MG63 (cell line): Measurements from ENCODE around the gene TUBGCP6. TPM values are rescaled to one million over a fixed set of nuclear protein-coding genes. Genes with fewer than 3 reads are reported as not detected.

Source experiments
- DNase-seq: peaks from one replicate; pipeline ENCODE4 v3.0.0-alpha.2; 2020
- H3K27me3 ChIP-seq: fragments of 250-450 bp; sonication (Bioruptor Pico); 2 replicates; pipeline ENCODE4 v1.5.1; 2020; ENCODE audit warnings: mild to moderate bottlenecking, moderate library complexity
- H3K36me3 ChIP-seq: fragments of 250-450 bp; sonication (Bioruptor Pico); 2 replicates; pipeline ENCODE4 v1.5.1; 2020; ENCODE audit warnings: mild to moderate bottlenecking, moderate library complexity
- H3K4me3 ChIP-seq: fragments of 250-450 bp; sonication (Bioruptor Pico); 2 replicates; pipeline ENCODE4 v1.5.1; 2020; ENCODE audit warnings: mild to moderate bottlenecking, moderate library complexity
- H3K9me3 ChIP-seq: fragments of 250-450 bp; sonication (Bioruptor Pico); 2 replicates; pipeline ENCODE4 v1.5.1; 2020; ENCODE audit warnings: mild to moderate bottlenecking, moderate library complexity
- total RNA-seq: library from RNA; depleted of rRNA; stranded (reverse); fragments of >200 nt; shearing (Covaris generic); gene quantifications from 2 replicates; pipeline ENCODE4 v1.2.3, GENCODE V29; 2014; ENCODE audit warnings: low replicate concordance

Gene TUBGCP6
- total RNA-seq, 1 experiment from 2014 or later = 11.8 TPM

DNA sequence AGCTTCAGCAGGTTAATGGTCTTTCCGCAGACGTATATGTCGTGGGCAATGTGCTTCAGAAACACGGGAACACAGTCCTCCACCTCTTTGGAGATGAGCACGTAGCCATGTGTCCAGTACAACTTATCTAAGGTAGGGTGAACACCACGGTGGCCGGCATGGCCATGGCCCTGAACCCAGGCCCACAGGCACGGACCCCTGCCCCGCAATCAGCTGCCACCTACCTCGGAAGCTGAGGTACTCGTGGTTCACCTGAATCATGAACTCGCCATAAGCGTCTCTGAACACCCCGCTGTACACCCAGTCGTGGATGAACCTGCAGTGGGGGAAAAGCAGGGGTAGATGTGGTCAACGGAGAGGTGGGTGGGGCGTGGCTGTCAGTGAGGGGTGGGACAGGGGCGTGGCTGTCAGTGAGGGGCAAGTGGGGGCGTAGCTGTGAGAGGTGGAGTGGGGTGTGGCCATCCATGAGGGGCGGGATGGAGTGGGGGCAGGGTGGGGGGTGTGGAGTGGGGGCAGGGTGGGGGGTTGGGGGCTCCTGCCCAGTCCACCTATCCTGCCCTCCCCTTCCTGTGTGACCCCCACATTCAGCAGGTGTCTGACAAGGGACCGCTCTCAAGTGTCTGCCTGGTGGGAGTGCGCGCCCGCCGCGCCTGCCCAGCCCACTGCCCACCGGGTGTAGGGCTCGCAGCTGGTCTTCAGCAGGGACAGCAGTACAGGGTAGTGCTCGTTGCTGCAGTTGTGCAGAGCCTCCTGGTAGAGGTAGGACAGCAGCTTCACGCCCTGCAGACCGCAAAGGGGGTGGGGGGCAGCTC is 18.6 kb downstream of the TUBGCP6 start:
- H3K36me3 ChIP-seq = peaks cover 4% of the 10 kb centered on the region; the same call in 1 of the 2 replicates
- no peaks in the 10 kb centered on the region for H3K9me3 ChIP-seq
- no peaks in the 10 kb centered on the region for H3K27me3 ChIP-seq
- no peak for DNase-seq
- no peak overlapping the region for H3K4me3 ChIP-seq

- DNase-seq = no peak
- H3K4me3 ChIP-seq = no peak overlapping the region
- no peaks in the 10 kb centered on the region for H3K9me3 ChIP-seq
- peaks cover 4% of the 10 kb centered on the region; the same call in 1 of the 2 replicates for H3K36me3 ChIP-seq
- no peaks in the 10 kb centered on the region for H3K27me3 ChIP-seq
These were observed 19.4 kb downstream of the TUBGCP6 start for GRCh38 chr22:50225200-50225969.

DNA sequence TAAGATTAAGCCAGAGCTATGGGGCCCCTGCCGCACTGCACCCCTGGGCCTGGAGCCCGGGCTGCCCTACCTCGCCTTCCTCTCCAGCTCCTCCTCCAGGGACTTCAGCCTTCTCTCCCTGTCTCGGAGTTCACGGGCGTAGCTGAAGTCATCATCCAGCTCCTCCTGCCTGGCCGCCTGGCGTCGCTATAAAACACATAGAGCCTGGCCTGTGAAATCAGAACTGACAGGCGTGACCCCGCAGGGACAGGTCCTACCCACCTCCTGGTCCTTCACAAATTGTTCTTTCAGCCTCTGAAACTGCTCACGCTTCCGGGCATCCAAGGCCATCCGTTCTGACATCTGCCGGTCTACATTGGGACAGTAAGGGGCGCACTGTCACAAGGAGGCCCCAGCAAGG is 20.8 kb downstream of the TUBGCP6 start:
- no peak for DNase-seq
- Histone ChIP-seq H3K36me3 (peaks cover 8% of the 10 kb centered on the region; the same call in 1 of the 2 replicates), H3K27me3 (no peaks in the 10 kb centered on the region), H3K4me3 (no peak overlapping the region), H3K9me3 (no peaks in the 10 kb centered on the region)

DNA sequence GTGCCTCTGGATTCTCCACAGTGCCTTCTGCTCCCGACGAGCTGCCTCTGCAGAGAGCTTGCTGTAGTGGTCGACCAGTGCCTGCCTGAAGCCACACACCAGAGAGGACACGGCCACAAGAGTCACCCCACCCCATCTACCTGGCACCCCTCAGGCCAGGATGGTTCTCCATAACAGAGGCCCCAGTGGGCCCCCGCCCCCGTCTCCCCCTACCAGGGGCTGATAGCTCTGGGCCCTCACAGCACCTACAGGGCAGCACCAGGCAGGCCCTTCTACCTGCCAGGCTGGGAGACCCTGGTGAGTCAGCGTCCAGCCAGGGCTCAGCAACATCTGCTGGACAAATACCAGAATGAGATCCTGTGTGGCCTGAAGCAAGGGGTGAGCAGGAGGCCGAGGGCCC is 22.3 kb downstream of the TUBGCP6 start:
- no peaks in the 10 kb centered on the region for H3K9me3 ChIP-seq
- no peak for DNase-seq
- no peak overlapping the region for H3K4me3 ChIP-seq
- peaks cover 22% of the 10 kb centered on the region for H3K36me3 ChIP-seq
- H3K27me3 ChIP-seq = no peaks in the 10 kb centered on the region

DNA sequence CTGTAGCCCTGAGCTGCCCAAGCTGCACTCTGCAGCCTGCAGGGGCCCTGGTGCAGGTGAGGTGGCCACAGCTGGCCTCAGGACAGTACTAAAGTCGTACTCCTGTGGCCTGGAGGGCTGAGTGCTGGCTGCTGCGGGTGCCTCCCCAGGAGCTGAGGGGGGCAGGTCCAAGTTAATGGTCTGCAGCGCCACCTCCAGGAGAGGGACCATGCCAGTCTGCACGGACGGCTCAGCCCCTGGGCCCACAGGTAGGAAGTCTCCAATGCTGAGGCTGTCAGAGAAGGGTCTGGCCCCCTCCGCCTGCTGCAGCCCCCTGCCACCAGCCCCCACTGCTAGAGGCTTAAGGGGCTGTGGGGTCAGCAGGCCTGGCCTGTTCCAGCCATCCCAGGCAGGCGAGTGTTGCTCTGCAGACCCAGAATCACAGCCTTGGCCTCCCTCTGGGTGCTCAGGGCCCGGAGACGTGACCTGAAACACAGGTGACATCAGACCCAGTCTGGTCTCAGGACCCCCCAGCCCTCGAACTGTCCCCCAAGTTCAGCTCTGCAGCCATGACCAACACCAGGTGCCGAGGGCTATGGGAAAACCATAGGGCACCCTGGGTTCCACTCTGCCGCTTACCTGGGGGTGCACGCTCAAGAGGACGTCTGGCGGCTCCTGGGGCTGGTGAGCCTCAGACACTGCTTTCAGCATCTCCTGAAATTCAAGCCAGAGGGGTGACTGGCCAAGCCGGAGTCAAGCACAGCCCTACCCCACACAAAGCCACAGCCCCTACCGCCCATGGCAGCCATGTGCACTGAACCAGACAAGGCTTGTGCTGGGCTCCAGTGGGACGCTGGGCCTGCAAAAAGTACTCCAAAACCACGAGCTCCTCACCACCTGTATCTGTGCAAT is 23.2 kb downstream of the TUBGCP6 start:
- Histone ChIP-seq H3K4me3 (no peak overlapping the region), H3K36me3 (peaks cover 27% of the 10 kb centered on the region), H3K9me3 (no peaks in the 10 kb centered on the region), H3K27me3 (no peaks in the 10 kb centered on the region)
- DNase-seq = no peak

DNA sequence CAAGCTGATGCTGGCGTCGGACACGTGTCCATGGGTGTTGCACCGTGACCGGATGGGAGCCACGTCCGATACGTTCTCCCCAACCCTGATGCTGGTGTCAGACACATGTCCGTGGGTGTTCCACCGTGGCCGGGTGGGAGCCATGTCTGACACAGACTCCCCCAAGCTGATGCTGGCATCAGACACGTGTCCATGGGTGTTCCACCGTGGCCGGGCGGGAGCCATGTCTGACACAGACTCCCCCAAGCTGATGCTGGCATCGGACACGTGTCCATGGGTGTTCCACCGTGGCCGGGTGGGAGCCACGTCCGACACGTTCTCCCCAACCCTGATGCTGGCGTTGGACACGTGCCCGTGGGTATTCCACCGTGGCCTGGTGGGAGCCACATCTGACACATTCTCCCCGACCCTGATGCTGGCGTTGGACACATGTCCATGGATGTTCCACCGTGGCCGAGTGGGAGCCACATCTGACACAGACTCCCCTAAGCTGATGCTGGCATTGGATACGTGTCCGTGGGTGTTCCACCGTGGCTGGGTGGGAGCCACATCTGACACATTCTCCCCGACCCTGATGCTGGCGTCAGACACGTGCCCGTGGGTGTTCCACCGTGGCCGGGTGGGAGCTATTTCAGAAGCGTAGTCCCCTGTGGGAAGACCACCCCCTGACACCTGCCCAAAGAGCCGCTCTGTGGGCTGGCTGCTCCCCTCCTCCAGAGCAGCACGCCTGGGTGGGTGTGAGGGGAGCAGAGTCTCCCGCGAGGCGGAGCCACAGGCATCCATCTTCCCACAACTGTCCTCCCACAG is 24.0 kb downstream of the TUBGCP6 start:
- no peak overlapping the region for H3K4me3 ChIP-seq
- no peak for DNase-seq
- H3K36me3 ChIP-seq = peaks cover 33% of the 10 kb centered on the region

DNA sequence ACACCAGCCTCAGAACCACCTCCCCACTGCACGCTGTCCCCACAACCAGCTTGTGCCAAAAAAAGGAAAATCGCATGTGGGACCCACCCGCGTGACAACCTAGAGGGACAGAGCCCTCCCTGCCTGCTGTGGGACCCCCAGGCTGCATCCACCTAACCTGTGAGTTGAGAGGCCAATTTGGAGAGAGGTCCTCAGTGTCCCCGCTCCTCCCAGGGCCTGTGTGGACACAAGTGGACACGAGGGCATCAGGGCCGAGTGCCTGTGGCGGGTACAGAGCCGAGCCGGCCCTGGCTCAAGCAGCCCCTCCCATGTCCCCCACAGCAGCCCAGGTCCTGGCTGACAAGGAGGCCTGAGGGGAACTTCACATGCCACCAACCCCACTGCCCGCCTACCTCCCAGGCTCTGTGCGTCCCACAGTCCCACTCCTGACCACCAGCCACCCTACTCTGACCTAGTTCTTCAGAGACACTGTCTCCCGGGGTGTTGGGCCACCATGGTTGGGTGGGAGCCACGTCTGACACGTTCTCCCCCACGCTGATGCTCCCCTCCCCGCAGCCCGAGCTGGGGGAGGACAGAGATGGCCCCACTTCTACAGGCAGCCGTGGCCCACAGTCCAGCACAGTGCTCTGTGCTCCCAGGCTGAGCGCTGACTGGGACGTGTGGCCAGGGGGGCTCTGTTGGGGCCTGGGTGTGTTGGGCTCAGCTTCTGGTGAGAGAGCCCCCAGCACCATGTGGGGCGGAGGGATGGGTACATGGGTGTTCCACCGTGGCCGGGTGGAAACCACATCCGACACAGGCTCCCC is 24.8 kb downstream of the TUBGCP6 start:
- DNase-seq = no peak
- H3K9me3 ChIP-seq = no peaks in the 10 kb centered on the region
- H3K4me3 ChIP-seq = no peak overlapping the region
- H3K36me3 ChIP-seq = peaks cover 38% of the 10 kb centered on the region
- no peaks in the 10 kb centered on the region for H3K27me3 ChIP-seq

More for the DNA sequence above, 24.0 kb downstream of the TUBGCP6 start:
- H3K27me3 ChIP-seq = no peaks in the 10 kb centered on the region
- no peaks in the 10 kb centered on the region for H3K9me3 ChIP-seq

- Histone ChIP-seq H3K27me3 (no peaks in the 10 kb centered on the region), H3K36me3 (peaks cover 45% of the 10 kb centered on the region), H3K4me3 (no peak overlapping the region), H3K9me3 (no peaks in the 10 kb centered on the region)
- peak; percentile 58 for DNase-seq
These were observed 25.7 kb downstream of the TUBGCP6 start for GRCh38 chr22:50218996-50219727.

GRCh38 chr22:50218153-50218995 is 26.4 kb downstream of the TUBGCP6 start:
- Histone ChIP-seq H3K4me3 (no peak overlapping the region), H3K9me3 (no peaks in the 10 kb centered on the region), H3K27me3 (no peaks in the 10 kb centered on the region), H3K36me3 (peaks cover 48% of the 10 kb centered on the region)
- no peak for DNase-seq

- H3K36me3 ChIP-seq = peaks cover 54% of the 10 kb centered on the region
- DNase-seq = no peak
- no peaks in the 10 kb centered on the region for H3K27me3 ChIP-seq
- H3K9me3 ChIP-seq = no peaks in the 10 kb centered on the region
- no peak overlapping the region for H3K4me3 ChIP-seq
These were observed 27.2 kb downstream of the TUBGCP6 start for GRCh38 chr22:50217543-50218152.

- DNase-seq = no peak
- no peaks in the 10 kb centered on the region for H3K27me3 ChIP-seq
- H3K4me3 ChIP-seq = no peak overlapping the region
- peaks cover 57% of the 10 kb centered on the region for H3K36me3 ChIP-seq
- H3K9me3 ChIP-seq = no peaks in the 10 kb centered on the region
These were observed 27.9 kb downstream of the TUBGCP6 start for GRCh38 chr22:50216684-50217520.

GRCh38 chr22:50216055-50216683 is 28.7 kb downstream of the TUBGCP6 start:
- Histone ChIP-seq H3K9me3 (no peaks in the 10 kb centered on the region), H3K36me3 (peaks cover 59% of the 10 kb centered on the region), H3K27me3 (no peaks in the 10 kb centered on the region), H3K4me3 (no peak overlapping the region)
- DNase-seq = no peak
